ENCODE data around the gene PLPP7. TPM values are rescaled to one million over a fixed set of nuclear protein-coding genes. Genes with fewer than 3 reads are reported as not detected.

Gene PLPP7
- total RNA-seq, 4 donors from 2014 or later = 14.4 to 24.6 (median 21.5) TPM

GRCh38 chr9:131279196-131279862 lies 10.2 kb upstream of the PLPP7 start:
- peaks cover 0 to 53% of the 10 kb centered on the region in 2 donors for H3K27me3 ChIP-seq
- DNase-seq (ENCODE audit: low spot score in 2 of 2) = no peak
- no peak for TF ChIP-seq EP300 (IDR thresholded peaks at IDR 0.05)
- no peak for TF ChIP-seq CTCF (IDR thresholded peaks at IDR 0.05)
- TF ChIP-seq POLR2A (IDR thresholded peaks at IDR 0.05) = no peak
- no peaks in the 10 kb centered on the region for H3K36me3 ChIP-seq
- peaks cover 0 to 28% (median 3%) of the 10 kb centered on the region in 4 donors for H3K4me1 ChIP-seq
- WGBS, 2 donors = 66 to 72% methylated on average over 11 of the region's 11 CpGs
- H3K27ac ChIP-seq = no peak overlapping the region
- no peaks in the 10 kb centered on the region for H3K9me3 ChIP-seq
- no peak overlapping the region for H3K4me3 ChIP-seq

- whole genome bisulfite sequencing, 2 donors = 54 to 66% methylated on average over 18 of the region's 19 CpGs
- peaks cover 0 to 53% of the 10 kb centered on the region in 2 donors for H3K27me3 ChIP-seq
- TF ChIP-seq EP300 (IDR thresholded peaks at IDR 0.05) (no peak), POLR2A (IDR thresholded peaks at IDR 0.05) (no peak), CTCF (IDR thresholded peaks at IDR 0.05) (no peak)
Observed at GRCh38 chr9:131279863-131280570, 9.5 kb upstream of the PLPP7 start.

DNA sequence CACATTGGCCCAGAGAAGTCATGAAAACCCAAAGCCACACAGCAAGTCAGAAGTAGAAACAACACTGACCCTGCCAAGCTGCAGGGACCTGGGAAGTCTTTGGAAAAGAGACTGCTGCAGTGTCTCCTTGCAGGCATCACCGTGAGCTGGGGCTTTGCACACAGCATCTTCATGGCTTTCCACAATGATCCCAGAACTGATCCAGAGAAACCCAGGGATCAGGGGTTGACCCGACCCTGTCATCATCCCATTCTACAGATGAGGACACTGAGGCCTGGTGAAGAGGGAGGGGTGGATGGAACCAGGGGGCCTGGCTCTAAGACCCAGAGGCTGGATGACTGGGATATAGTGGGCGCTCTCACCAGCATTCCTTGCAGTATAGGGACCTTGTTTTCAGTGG lies 8.9 kb upstream of the PLPP7 start:
- no peak for DNase-seq (ENCODE audit: low spot score in 2 of 2)
- 82 to 84% methylated on average over 3 of the region's 3 CpGs for WGBS, 2 donors
- Histone ChIP-seq H3K4me3 (no peak overlapping the region), H3K4me1 (peaks cover 0 to 28% (median 3%) of the 10 kb centered on the region in 4 donors), H3K36me3 (no peaks in the 10 kb centered on the region), H3K27me3 (peaks cover 0 to 47% of the 10 kb centered on the region in 2 donors), H3K9me3 (no peaks in the 10 kb centered on the region), H3K27ac (no peak overlapping the region)
- TF ChIP-seq EP300 (IDR thresholded peaks at IDR 0.05) = no peak
- TF ChIP-seq POLR2A (IDR thresholded peaks at IDR 0.05) = no peak
- no peak for TF ChIP-seq CTCF (IDR thresholded peaks at IDR 0.05)

More at GRCh38 chr9:131279863-131280570, 9.5 kb upstream of the PLPP7 start:
- DNase-seq (ENCODE audit: low spot score in 2 of 2) = no peak
- H3K36me3 ChIP-seq = no peaks in the 10 kb centered on the region
- no peak overlapping the region for H3K27ac ChIP-seq
- no peaks in the 10 kb centered on the region for H3K9me3 ChIP-seq
- peaks cover 0 to 28% (median 3%) of the 10 kb centered on the region in 4 donors for H3K4me1 ChIP-seq
- H3K4me3 ChIP-seq = no peak overlapping the region

- 77% methylated on average over 16 to 17 of the region's 17 CpGs for WGBS, 2 donors
- Histone ChIP-seq H3K27ac (no peak overlapping the region), H3K4me3 (no peak overlapping the region), H3K36me3 (no peaks in the 10 kb centered on the region), H3K27me3 (peaks cover 0 to 40% of the 10 kb centered on the region in 2 donors), H3K4me1 (peaks cover 0 to 24% (median 3%) of the 10 kb centered on the region in 4 donors), H3K9me3 (no peaks in the 10 kb centered on the region)
- TF ChIP-seq POLR2A (IDR thresholded peaks at IDR 0.05) (no peak), CTCF (IDR thresholded peaks at IDR 0.05) (no peak), EP300 (IDR thresholded peaks at IDR 0.05) (no peak)
- DNase-seq (ENCODE audit: low spot score in 2 of 2) = no peak
Observed at GRCh38 chr9:131281119-131281965, 8.2 kb upstream of the PLPP7 start.
